ENCODE results near the gene UTP11. TPM values are rescaled to one million over a fixed set of nuclear protein-coding genes. Genes with fewer than 3 reads are reported as not detected.

UTP11 gene
- polyA plus RNA-seq, 3 donors: 35.6 to 39.4 (median 36.6) TPM

- DNase-seq: no peak
Observed at GRCh38 chr1:38064197-38064903, 51.8 kb downstream of the UTP11 start.

GRCh38 chr1:38068220-38068979 lies 55.9 kb downstream of the UTP11 start:
- no peak for DNase-seq

DNA sequence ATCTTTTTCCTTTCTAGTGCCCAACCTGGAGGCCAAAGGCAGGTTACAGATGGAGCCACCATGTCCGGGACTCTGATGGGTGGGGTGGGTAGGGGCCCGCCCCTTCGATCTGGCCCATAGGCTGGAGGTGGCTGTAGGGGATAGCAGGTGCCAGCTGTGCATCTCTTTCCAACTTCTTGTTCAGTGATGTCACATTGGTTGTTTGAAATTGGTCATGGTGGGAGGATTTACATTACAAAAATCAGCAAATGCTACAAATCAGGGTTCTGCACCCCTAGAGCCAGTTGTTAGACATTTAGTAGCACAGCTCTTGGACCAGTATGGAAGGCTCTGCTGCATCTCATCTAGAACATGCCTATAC lies 56.4 kb downstream of the UTP11 start:
- DNase-seq: no peak

GRCh38 chr1:38071312-38072256 lies 59.0 kb downstream of the UTP11 start:
- no peak for DNase-seq

- DNase-seq: no peak
Observed at GRCh38 chr1:38072858-38073257, 60.3 kb downstream of the UTP11 start.

DNA sequence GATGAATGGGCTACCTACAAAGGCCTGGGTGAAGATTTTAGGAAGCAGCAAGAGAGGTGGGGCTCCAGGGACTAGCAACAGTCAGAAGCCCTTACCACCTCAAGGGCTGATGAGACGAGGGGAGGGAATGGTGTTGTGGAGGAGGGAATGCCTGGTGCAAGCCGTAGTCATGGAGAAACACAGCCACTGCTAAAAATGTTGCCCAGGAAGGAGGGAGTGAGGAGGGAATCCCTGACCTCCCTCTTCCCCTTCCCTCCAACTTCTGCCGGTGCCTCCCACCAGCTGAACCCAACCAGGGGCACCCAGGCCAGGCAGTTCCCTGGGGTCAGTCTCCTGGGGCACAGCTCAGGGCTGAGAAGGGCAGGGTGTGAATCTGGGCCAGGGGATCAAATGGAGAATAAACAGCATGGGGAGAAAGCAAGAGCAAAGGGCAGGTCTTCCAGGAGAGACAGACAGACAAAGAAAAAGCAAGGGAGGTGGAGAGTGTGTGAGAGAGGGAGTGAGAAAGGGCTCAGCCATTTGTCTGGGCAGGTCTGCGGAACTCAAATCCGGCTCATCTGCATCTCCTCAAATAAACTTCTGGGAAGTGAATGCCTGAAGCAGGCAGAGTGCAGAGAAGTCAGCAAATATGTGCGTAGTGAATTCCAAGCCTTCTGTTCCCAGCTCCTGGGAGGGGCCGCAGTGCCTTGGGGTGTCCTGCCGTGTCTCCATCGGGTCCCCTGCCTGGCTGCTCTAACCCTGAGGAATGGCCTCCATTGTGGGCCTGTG lies 61.2 kb downstream of the UTP11 start:
- no peak for DNase-seq

- no peak for DNase-seq
Observed at GRCh38 chr1:38074302-38074677, 61.8 kb downstream of the UTP11 start.

Other genes starting within 250 kb of the UTP11 start
- gene EPHA10, start 247.6 kb upstream of the UTP11 start, polyA plus RNA-seq (ENCODE audit: insufficient read length in 3 of 3): under 1 TPM; 0.12 to 0.24 (median 0.13) TPM
- 1 to 10 TPM; 4.0 to 4.9 (median 4.4) TPM for gene MANEAL, start 218.9 kb upstream of the UTP11 start, polyA plus RNA-seq (ENCODE audit: insufficient read length in 3 of 3)
- gene C1orf122, start 204.9 kb upstream of the UTP11 start, polyA plus RNA-seq (ENCODE audit: insufficient read length in 3 of 3): 10 to 100 TPM; 29.5 to 37.1 (median 36.7) TPM
- 10 to 100 TPM; 11.5 to 14.0 (median 12.2) TPM for gene YRDC, start 204.5 kb upstream of the UTP11 start, polyA plus RNA-seq (ENCODE audit: insufficient read length in 3 of 3)
- gene MTF1, start 153.1 kb upstream of the UTP11 start, polyA plus RNA-seq (ENCODE audit: insufficient read length in 3 of 3): 1 to 10 TPM; 7.0 to 8.9 (median 8.4) TPM
- 10 to 100 TPM; 18.8 to 28.4 (median 20.6) TPM for gene INPP5B, start 65.7 kb upstream of the UTP11 start, polyA plus RNA-seq (ENCODE audit: insufficient read length in 3 of 3)
- 100 to 1,000 TPM in 2 of 3 donors, 10 to 100 TPM in 1; 94.5 to 106 (median 102) TPM for gene SF3A3, start 22.7 kb upstream of the UTP11 start, polyA plus RNA-seq (ENCODE audit: insufficient read length in 3 of 3)
- 10 to 100 TPM; 16.9 to 22.7 (median 19.6) TPM for gene FHL3, start 7.2 kb upstream of the UTP11 start, polyA plus RNA-seq (ENCODE audit: insufficient read length in 3 of 3)
- gene POU3F1, start 34.1 kb downstream of the UTP11 start, polyA plus RNA-seq (ENCODE audit: insufficient read length in 3 of 3): 1 to 10 TPM in 2 of 3 donors, under 1 TPM in 1; 0.71 to 1.7 (median 1.0) TPM